Vagina (tissue), 2 donors: ENCODE results near the gene RBBP8NL.

Experiments used
- CTCF ChIP-seq, 3 experiments: fragments of 450-650 bp in 2 of 3; fragments of 200-600 bp in 1 of 3; sonication (generic) in 1 of 3; IDR thresholded peaks; one replicate each; pipeline ENCODE4 v1.5.1; 2017 to 2019; ENCODE audit warnings: antibody characterized with exemption in 3 of 3, mild to moderate bottlenecking in 2 of 3, moderate library complexity in 2 of 3
- POLR2A ChIP-seq, 2 donors: fragments of 450-650 bp; IDR thresholded peaks; one replicate each; pipeline ENCODE4 v1.6.1; 2017; ENCODE audit warnings: antibody characterized with exemption in 2 of 2, mild to moderate bottlenecking in 2 of 2, moderate library complexity in 2 of 2

GRCh38 chr20:62446888-62447869 lies 19.8 kb upstream of the RBBP8NL start:
- TF ChIP-seq CTCF (IDR thresholded peaks at IDR 0.05) (no peak), POLR2A (IDR thresholded peaks at IDR 0.05) (no peak)
